Right lobe of liver (tissue), 6 donors: ENCODE measurements around the gene MYO7B. TPM values are rescaled to one million over a fixed set of nuclear protein-coding genes. Genes with fewer than 3 reads are reported as not detected.
"Not testable (repeated sequence)": the region's sequence is repeated elsewhere in the genome, so short reads cannot be mapped to it uniquely, and the experiment has no call there.

Experiments
- ATAC-seq, 4 donors: fragments of 200-7000 bp; cut with Tn5 transposase; one replicate each; pipeline ENCODE4 v1.9.1; 2020; ENCODE audit warnings: mild to moderate bottlenecking in 4 of 4, moderate library complexity in 4 of 4
- DNase-seq, 3 donors: peaks; one replicate each; pipeline ENCODE4 v3.0.0-alpha.2; 2020
- H3K27ac ChIP-seq, 3 donors: fragments of 200-600 bp; one replicate each; pipeline ENCODE4 v1.8.0; 2022
- H3K27me3 ChIP-seq, 2 donors: fragments of 200-600 bp; one replicate each; pipeline ENCODE4 v1.8.0; 2022
- H3K36me3 ChIP-seq, 4 donors: fragments of 200-600 bp; sonication (generic) in 1 of 4; one replicate each; pipeline versions ENCODE4 v1.5.1 to v1.8.0; 2017 to 2022; ENCODE audit warnings: control low read depth in 1 of 4
- H3K4me1 ChIP-seq, 4 donors: fragments of 200-600 bp; sonication (generic) in 1 of 4; one replicate each; pipeline versions ENCODE4 v1.5.1 to v1.8.0; 2017 to 2022; ENCODE audit warnings: control low read depth in 1 of 4
- H3K4me3 ChIP-seq, 3 donors: fragments of 200-600 bp; one replicate each; pipeline ENCODE4 v1.8.0; 2022
- H3K9me3 ChIP-seq, 4 donors: fragments of 200-600 bp; sonication (generic) in 1 of 4; one replicate each; pipeline versions ENCODE4 v1.5.1 to v1.8.0; 2017 to 2022; ENCODE audit warnings: control low read depth in 1 of 4
- POLR2A ChIP-seq: fragments of 450-650 bp; IDR thresholded peaks from one replicate; pipeline ENCODE4 v1.6.1; 2017; ENCODE audit warnings: antibody characterized with exemption, mild to moderate bottlenecking
- WGBS: methylation state at CpG from one replicate; pipeline ENCODE4 v1.1.6; 2018; ENCODE audit warnings: low coverage, low lambda C conversion rate; ENCODE audit not compliant: insufficient coverage; ENCODE audit errors: missing lambda C conversion rate; 5-methylcytosine and 5-hydroxymethylcytosine counted together
- intact Hi-C, 2 donors: fragments of 100-400 bp; cut with DNase I; formaldehyde crosslinking; loops; one replicate each; pipeline versions ENCODE4 v1.11.2 to v1.14.1; 2022
- total RNA-seq, 6 experiments: library from RNA; depleted of rRNA in 2 of 6; stranded (reverse); fragments of >200 nt in 2 of 6; fragmentation: NEBNext Ultra II Directional in 3 of 6; extraction: Animal tissue kit (Norgen Biotek cat#: 25700) in 3 of 6; gene quantifications; one replicate each; pipeline versions ENCODE4 v1.1.0 to v1.2.4, GENCODE V29; 2016 to 2023
- TF ChIP-seq, protein P1 (sequence below), 4 donors: fragments of 200-600 bp in 3 of 4; fragments of 450-650 bp in 1 of 4; IDR thresholded peaks; one replicate each; pipeline versions ENCODE4 v1.5.1 to v1.8.0; 2016 to 2022; ENCODE audit warnings: antibody characterized with exemption in 4 of 4, mild to moderate bottlenecking in 2 of 4
- donor health status: DM: no; HTN: yes; CAD: no.
- donor health status: DM: no; HTN: no; CAD: no.
- donor health status: DM: no; HTN: no; CAD: no.
- donor health status: DM: no; HTN: yes; CAD: no.
- donor health status: DM: no; HTN: yes; CAD: no.

The MYO7B gene
- total RNA-seq, 6 experiments from 2014 or later = 0.21 to 2.7 (median 0.37) TPM; not detected in 1

DNA sequence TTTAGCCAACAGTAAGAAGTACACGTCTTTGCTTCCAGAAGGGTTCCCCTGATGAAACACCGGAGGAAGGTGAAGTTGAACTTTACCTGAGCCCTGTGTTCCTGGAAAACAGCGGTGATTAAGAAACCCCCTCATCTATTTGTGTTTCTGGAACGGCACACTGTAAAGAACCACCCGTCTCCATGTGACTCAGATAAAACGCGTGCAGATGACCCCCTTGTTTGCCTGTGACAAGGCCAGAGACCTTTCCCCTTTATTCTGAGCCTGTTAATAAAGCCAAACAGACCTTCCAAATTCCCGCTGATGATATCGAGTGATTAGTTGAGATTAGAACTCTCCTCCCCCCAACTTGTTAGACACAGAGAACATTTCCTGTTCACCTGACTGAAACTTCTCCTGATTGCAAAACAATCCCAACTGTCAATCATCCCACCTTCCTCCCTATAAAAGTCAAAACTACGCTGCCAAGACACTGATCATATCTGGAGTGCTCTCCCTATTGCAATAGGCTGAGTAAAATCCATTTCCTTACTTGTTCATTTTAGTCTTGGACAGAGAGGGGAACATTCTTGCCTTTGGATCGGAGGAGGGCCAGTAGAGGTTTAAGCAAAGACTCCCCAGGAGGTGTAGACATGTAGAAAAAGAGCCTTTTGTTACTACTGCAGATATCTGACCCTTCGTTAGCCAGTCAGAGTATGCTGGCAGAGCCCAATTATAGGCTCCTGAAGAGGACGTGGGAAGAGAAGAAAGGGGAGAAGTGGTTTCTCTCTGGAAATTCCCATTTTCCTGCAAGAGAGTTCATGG, 8.3 kb upstream of the MYO7B start:
- Histone ChIP-seq H3K36me3 (peaks cover 0 to 7% (median 0%) of the 10 kb centered on the region in 4 donors), H3K27me3 (no peaks in the 10 kb centered on the region), H3K4me1 (peaks cover 0 to 23% (median 6%) of the 10 kb centered on the region in 4 donors), H3K9me3 (no peaks in the 10 kb centered on the region), H3K4me3 (peak overlapping the region; percentile 77 to 94 (median 92)), H3K27ac (peak overlapping the region; percentile 95 to 99 (median 96))
- DNase-seq (no peak), ATAC-seq (peak; percentile 24 to 43 (median 30))
- TF ChIP-seq, protein P1, sequence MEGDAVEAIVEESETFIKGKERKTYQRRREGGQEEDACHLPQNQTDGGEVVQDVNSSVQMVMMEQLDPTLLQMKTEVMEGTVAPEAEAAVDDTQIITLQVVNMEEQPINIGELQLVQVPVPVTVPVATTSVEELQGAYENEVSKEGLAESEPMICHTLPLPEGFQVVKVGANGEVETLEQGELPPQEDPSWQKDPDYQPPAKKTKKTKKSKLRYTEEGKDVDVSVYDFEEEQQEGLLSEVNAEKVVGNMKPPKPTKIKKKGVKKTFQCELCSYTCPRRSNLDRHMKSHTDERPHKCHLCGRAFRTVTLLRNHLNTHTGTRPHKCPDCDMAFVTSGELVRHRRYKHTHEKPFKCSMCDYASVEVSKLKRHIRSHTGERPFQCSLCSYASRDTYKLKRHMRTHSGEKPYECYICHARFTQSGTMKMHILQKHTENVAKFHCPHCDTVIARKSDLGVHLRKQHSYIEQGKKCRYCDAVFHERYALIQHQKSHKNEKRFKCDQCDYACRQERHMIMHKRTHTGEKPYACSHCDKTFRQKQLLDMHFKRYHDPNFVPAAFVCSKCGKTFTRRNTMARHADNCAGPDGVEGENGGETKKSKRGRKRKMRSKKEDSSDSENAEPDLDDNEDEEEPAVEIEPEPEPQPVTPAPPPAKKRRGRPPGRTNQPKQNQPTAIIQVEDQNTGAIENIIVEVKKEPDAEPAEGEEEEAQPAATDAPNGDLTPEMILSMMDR (IDR thresholded peaks at IDR 0.05) = no peak
- no peak for TF ChIP-seq POLR2A
- 12% methylated on average over 13 of the region's 13 CpGs for WGBS
- intact Hi-C loops = no loop called here

DNA sequence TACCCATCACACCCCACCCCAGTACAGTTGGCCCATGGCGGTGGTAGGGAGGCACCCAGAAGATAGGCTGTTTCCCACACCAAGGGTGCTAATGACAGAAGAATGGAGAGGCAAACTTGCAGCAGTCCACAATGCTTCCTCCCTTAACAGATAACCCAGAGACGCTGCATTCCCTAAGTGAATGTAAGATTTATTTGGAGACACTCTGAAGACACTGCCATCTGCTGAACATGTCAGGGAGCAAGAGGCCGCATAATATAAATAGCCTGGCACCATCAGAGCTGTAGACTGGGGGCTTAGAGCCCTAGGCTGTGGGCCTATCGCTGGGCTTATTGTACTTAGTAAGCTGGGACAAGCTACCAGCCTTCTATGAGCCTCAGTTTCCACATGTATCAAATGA, 7.0 kb upstream of the MYO7B start:
- H3K9me3 ChIP-seq = no peaks in the 10 kb centered on the region
- DNase-seq (no peak), ATAC-seq (no peak)
- TF ChIP-seq POLR2A = no peak
- TF ChIP-seq, protein P1 (IDR thresholded peaks at IDR 0.05) = no peak
- H3K27ac ChIP-seq = no peak overlapping the region
- H3K4me1 ChIP-seq = peaks cover 0 to 14% (median 6%) of the 10 kb centered on the region in 4 donors
- H3K4me3 ChIP-seq = no peak overlapping the region
- no peaks in the 10 kb centered on the region for H3K27me3 ChIP-seq
- no peaks in the 10 kb centered on the region for H3K36me3 ChIP-seq
- 36% methylated on average over 2 of the region's 4 CpGs for WGBS
- intact Hi-C loops = no loop called here

DNA sequence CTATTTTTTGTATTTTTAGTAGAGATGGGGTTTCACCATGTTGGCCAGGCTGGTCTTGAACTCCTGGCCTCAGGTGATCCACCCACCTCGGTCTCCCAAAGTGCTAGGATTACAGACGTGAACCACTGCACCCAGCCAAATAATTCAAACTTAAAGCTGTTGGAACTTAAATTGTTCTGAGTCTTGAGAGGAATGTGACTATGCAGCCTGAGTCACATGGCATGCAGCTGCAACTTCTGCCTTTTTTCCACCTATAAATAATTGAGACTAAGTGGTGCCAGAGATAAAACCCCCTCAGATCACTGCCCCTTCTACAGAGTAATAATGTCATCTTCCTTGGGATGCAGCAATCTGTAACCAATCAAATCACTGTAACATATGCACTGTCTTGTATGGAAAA, 6.1 kb upstream of the MYO7B start:
- intact Hi-C loops, DNase-seq, H3K36me3 ChIP-seq, H3K27ac ChIP-seq, H3K4me3 ChIP-seq, H3K9me3 ChIP-seq, ATAC-seq, H3K27me3 ChIP-seq, H3K4me1 ChIP-seq: not testable (repeated sequence)
- WGBS = 94% methylated on average over 2 of the region's 2 CpGs

DNA sequence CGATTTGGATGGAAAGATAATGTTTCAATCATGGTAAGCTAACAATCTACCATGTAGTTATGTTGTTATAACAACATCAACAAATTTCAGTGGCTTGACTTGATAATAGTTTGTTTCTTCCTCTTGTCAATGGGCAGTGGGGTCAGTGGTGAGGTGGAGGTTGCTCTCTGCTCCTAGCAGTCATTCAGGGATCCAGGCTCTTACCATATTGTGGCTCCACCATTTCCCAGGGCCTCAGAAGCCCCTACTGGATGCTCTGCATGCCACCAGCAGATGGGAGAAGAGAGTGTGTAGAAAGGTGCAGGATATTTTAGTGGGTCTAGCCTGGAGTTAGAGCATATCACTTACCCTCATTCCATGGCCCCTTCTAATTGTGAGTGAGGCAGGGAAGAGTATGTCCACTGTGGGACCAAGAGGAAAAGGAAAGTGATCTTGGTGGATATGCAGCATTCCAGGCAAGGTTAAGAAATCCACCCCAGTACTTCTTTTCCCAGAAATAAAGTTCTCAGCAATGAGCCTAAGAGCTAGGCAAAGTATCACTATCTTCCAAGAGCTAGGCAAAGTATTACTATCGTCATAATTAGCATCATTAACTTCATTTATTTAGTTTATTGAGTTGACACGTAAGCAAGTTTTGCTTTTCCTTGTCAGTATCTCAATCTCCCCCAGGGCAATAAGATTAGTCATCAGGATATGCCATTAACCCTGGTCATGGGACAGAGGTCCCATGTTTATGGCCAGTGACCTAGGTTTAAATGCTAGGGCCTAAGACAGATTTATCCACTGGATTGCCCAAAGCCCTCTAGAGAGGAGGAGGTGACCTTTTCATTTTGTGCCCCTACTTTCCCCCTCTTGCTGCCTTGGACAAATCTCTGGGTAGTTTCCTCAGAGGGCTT, 5.0 kb upstream of the MYO7B start:
- ATAC-seq = no peak
- no peaks in the 10 kb centered on the region for H3K36me3 ChIP-seq
- no peak for DNase-seq
- TF ChIP-seq, protein P1 (IDR thresholded peaks at IDR 0.05) = no peak
- no peak for TF ChIP-seq POLR2A
- no peak overlapping the region for H3K4me3 ChIP-seq
- no peaks in the 10 kb centered on the region for H3K9me3 ChIP-seq
- intact Hi-C loops = no loop called here
- no peak overlapping the region for H3K27ac ChIP-seq
- WGBS = 89% methylated on average over 3 of the region's 3 CpGs
- H3K4me1 ChIP-seq = peaks cover 0 to 7% (median 1%) of the 10 kb centered on the region in 4 donors
- no peaks in the 10 kb centered on the region for H3K27me3 ChIP-seq
